GM19328 (cell line): ENCODE data around the gene TAMALIN.

Experiments used
- ATAC-seq: cut with Tn5 transposase; IDR thresholded peaks from one replicate; pipeline ENCODE4 v1.9.1; 2021; ENCODE audit warnings: mild to moderate bottlenecking, moderate library complexity; ENCODE audit not compliant: unreplicated experiment

Gene TAMALIN

DNA sequence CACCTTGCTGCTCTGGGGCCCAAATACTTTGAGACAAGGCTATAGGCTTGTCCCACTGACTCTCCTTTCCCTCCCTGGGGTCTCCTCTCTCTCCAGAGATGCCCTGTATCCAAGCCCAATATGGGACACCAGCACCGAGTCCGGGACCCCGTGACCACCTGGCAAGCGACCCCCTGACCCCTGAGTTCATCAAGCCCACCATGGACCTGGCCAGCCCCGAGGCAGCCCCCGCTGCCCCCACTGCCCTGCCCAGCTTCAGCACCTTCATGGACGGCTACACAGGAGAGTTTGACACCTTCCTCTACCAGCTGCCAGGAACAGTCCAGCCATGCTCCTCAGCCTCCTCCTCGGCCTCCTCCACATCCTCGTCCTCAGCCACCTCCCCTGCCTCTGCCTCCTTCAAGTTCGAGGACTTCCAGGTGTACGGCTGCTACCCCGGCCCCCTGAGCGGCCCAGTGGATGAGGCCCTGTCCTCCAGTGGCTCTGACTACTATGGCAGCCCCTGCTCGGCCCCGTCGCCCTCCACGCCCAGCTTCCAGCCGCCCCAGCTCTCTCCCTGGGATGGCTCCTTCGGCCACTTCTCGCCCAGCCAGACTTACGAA lies 47.6 kb downstream of the TAMALIN start:
- no peak for ATAC-seq

DNA sequence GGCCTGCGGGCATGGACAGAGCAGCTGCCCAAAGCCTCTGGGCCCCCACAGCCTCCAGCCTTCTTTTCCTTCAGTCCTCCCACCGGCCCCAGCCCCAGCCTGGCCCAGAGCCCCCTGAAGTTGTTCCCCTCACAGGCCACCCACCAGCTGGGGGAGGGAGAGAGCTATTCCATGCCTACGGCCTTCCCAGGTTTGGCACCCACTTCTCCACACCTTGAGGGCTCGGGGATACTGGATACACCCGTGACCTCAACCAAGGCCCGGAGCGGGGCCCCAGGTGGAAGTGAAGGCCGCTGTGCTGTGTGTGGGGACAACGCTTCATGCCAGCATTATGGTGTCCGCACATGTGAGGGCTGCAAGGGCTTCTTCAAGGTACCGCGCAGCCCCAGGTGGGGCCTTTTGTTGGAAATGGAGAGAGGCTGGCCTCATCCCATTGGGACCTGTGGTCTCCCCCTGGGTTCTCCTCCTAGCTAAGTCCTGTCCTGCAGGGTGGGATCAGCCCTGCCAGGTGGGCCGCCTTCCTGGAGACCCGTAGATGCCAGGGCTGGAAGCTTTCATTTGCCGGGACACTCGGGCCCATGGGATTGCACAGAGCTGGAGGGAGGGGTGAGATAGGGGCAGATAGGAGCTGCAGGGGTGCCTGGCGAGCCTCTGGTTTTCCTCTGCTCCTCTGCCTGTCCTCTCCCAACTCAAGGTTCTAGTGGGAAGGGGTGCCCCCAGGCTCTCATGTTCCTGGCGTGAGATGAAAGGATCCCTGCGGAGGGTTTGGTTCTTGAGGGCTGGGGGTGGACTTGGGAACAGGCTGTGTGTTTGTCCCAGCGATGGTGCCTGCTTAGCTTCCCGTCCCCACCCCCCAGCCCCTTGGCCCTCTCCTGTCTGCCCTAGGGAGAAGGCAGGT lies 48.3 kb downstream of the TAMALIN start:
- ATAC-seq: no peak

DNA sequence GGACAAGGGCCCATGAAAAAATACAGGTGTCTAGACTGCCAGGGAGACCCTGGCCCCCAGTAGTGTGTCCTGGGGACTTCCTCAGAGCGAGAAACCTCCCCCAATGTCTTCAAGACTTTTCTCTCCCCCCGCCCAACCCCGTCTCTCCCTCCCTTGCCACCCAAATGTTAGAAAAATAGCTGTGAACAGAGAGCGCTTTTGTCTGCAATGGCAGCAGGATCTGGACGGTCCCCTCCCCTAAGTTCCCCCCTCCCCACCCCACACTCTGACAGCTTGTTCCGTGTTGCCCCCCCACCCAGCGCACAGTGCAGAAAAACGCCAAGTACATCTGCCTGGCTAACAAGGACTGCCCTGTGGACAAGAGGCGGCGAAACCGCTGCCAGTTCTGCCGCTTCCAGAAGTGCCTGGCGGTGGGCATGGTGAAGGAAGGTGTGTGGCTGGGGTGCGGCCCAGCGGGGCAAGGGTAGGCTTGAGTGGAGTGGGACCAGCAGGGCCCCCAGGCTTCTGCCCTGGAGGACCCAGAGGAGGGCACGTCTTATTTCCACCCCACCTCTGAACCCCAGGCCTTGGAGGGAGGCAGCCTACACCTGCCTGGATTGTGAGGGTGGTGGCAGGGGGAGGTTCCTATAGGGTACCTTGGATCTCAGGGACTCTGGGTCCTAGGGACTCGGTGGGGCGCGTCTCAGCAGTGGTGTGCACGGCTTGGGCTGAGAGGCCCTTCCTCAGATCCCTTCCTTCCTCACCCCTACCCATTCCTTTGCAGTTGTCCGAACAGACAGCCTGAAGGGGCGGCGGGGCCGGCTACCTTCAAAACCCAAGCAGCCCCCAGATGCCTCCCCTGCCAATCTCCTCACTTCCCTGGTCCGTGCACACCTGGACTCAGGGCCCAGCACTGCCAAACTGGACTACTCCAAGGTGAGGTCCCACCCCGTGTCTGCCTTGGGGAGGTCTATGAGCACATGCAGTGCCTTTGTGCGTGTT lies 49.3 kb downstream of the TAMALIN start:
- no peak for ATAC-seq

GRCh38 chr12:52056801-52057637 lies 50.3 kb downstream of the TAMALIN start:
- no peak for ATAC-seq

DNA sequence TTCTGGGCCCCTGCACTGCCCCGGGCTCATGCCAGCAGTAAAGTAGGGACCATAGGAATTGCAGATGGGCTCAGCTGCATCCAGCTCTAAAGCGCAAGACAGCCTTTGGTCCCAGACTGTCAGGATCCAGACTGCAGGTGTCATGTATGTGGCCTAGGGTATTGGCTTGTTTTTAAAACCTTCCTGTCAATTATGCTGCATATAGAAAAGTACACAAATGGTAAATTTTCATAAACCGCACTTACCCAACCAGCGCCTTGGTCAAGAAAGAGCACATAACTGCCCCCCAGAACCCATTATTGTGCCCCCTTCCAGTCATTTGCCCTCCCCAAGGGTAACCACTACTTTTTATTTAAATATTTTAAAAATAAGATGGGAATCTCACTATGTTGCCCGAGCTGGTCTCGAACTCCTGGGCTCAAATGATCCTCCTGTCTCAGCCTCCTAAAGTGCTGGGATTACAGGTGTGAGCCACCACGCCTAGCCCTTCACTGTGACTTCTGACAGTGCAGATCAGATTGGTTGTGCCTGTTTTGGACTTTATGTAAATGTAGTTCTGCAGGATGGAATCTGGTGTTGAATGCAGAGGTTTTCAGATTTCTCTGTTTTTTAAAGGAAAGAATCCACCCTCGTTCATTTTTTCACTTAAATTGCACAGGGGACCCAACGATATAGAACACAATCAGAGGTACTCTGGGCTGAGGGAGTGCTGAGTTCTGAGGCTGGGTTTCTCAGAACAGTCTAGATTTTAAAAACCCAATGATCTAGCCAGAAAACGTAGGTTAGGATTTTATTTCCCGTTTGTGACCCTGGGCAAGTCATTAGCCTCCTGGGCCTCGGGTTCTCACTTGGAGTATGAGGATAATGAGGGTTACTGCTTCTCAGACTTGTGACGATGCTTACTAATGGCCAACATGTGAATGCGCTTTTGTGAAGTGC lies 51.2 kb downstream of the TAMALIN start:
- no peak for ATAC-seq

DNA sequence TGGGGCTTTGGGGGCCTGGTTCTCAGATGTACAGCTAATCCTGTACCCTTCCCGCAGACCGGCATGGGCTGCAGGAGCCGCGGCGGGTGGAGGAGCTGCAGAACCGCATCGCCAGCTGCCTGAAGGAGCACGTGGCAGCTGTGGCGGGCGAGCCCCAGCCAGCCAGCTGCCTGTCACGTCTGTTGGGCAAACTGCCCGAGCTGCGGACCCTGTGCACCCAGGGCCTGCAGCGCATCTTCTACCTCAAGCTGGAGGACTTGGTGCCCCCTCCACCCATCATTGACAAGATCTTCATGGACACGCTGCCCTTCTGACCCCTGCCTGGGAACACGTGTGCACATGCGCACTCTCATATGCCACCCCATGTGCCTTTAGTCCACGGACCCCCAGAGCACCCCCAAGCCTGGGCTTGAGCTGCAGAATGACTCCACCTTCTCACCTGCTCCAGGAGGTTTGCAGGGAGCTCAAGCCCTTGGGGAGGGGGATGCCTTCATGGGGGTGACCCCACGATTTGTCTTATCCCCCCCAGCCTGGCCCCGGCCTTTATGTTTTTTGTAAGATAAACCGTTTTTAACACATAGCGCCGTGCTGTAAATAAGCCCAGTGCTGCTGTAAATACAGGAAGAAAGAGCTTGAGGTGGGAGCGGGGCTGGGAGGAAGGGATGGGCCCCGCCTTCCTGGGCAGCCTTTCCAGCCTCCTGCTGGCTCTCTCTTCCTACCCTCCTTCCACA lies 52.0 kb downstream of the TAMALIN start:
- ATAC-seq: no peak

DNA sequence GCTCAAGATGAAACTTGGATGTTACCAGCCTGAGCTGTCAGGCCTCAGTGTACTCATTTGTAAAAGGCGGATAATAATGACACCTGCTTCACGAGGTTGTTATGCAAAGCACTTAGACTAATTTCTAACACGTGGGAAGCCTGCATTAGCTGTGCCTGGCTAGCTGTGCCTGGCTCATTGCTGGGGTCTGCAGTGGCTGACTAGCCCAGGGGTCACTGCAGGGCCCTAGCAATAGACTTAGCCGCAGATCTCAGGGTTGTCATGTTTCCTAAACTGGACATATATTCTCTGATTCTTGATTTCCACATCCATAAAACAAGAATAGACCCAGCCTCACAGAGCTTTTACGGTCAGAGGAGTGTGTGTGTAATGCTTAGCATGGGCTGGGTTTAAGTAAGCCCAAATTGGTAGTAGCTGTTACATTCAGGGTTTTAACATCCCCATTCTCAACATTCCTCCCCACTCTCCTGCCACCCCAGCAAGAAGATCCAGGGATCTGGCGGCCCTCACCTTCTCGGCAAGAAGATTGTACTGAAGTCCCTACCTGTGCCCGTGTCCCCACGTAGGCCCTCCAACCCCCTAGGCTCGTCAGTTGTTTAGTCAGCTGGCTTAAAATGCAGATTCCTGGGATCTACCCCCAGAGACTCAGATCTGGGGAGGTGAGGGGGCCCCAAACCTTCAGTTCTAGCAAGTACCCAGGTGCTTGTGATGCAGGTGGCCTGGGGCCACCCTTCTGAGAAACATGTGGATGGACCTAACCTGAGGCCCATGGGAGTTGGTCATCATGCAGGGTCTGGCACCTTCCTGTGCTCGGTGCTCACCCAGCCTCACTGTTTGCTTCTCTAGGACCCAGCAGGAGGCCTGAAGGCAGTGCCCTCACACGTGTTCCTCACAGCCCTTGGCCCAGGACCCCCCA lies 53.1 kb downstream of the TAMALIN start:
- ATAC-seq: no peak

DNA sequence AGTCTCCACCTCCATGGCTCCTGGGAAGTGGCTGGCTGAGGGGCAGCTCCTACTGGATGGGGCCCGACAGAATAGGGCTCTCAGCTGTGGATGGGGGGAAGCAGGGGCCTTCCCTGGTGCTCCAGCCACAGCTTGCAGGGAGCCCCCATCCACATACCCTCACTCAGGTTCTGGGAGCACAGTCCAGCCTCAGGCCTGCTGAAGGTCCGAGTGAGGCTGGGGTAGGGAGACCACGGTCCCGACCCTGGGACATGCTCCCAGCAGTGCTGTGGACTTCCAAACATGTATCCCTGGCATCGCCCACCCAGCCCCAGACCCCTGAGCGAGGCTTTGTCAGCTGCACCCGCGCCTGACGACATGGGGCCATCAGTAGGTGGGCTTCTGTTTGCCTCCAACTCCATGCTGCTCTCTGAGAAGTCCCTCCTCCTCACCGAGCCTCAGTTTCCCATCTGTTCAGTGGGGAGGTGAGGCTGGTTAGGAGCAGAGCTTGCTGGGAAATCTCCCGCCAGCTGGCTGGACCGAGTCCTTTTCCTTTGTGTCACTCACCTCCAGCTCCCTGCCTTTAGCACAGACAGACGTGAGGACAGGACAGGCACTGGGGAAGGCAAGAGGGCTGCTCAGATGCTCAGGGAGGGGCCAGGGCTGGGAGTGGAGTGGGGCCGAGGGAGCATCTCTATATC lies 53.9 kb downstream of the TAMALIN start:
- no peak for ATAC-seq

- no peak for ATAC-seq
These were observed 54.9 kb downstream of the TAMALIN start for GRCh38 chr12:52061470-52062166.

GRCh38 chr12:52062167-52063081 lies 55.7 kb downstream of the TAMALIN start:
- no peak for ATAC-seq

- no peak for ATAC-seq
These were observed 56.6 kb downstream of the TAMALIN start for GRCh38 chr12:52063082-52063924.

GRCh38 chr12:52063981-52064649 lies 57.4 kb downstream of the TAMALIN start:
- ATAC-seq: no peak
